Left lung (tissue), 10 donors: Measurements from ENCODE around the gene PLLP. TPM values are rescaled to one million over a fixed set of nuclear protein-coding genes. Genes with fewer than 3 reads are reported as not detected.

ENCODE experiments used
- ATAC-seq: fragments of 200-7000 bp; cut with Tn5 transposase; one replicate; pipeline ENCODE4 v1.9.1; 2020; ENCODE audit warnings: moderate library complexity
- DNase-seq, 4 donors: peaks; one replicate each; pipeline ENCODE4 v3.0.0-alpha.2; 2013 to 2020
- H3K27ac ChIP-seq, 2 donors: fragments of 200-600 bp; sonication (generic) in 1 of 2; one replicate each; pipeline versions ENCODE4 v1.5.0 to v1.8.0; 2020 to 2021
- H3K27me3 ChIP-seq, 2 donors: fragments of 200-600 bp; sonication (generic) in 1 of 2; one replicate each; pipeline versions ENCODE4 v1.5.0 to v1.8.0; 2020 to 2021
- H3K36me3 ChIP-seq, 2 donors: fragments of 200-600 bp; sonication (generic) in 1 of 2; one replicate each; pipeline versions ENCODE4 v1.5.0 to v1.8.0; 2020 to 2021
- H3K4me1 ChIP-seq, 2 donors: fragments of 200-600 bp; one replicate each; pipeline ENCODE4 v1.8.0; 2021
- H3K4me3 ChIP-seq, 2 donors: fragments of 200-600 bp; sonication (generic) in 1 of 2; one replicate each; pipeline versions ENCODE4 v1.5.0 to v1.8.0; 2020 to 2021; ENCODE audit warnings: mild to moderate bottlenecking in 1 of 2
- H3K9me3 ChIP-seq, 2 donors: fragments of 200-600 bp; sonication (generic) in 1 of 2; one replicate each; pipeline versions ENCODE4 v1.5.0 to v1.8.0; 2020 to 2021
- intact Hi-C, 2 donors: fragments of 100-400 bp; cut with DNase I; formaldehyde crosslinking; loops; one replicate each; pipeline versions ENCODE4 v1.11.2 to v1.14.2; 2022
- polyA plus RNA-seq, 6 donors: library from polyadenylated mRNA; unstranded; fragments of 120-200 nt; gene quantifications; one replicate each; pipeline ENCODE4 v1.2.1, GENCODE V29; 2013; ENCODE audit not compliant: insufficient read length in 6 of 6
- total RNA-seq, 2 donors: library from RNA; stranded (reverse); fragmentation: NEBNext Ultra II Directional; extraction: Animal tissue kit (Norgen Biotek cat#: 25700); gene quantifications; one replicate each; pipeline ENCODE4 v1.2.1, GENCODE V29; 2021
- TF ChIP-seq, protein P1 (sequence below), 2 donors: fragments of 200-600 bp; sonication (generic) in 1 of 2; IDR thresholded peaks; one replicate each; pipeline versions ENCODE4 v1.5.0 to v1.8.0; 2021; ENCODE audit warnings: antibody characterized with exemption in 2 of 2
- donor health status: DM: no; HTN: yes; CAD: no.
- donor health status: DM: no; HTN: no; CAD: no.

The PLLP gene
- total and polyA plus RNA-seq, 8 donors = 3.5 to 70.6 (median 5.7) TPM

DNA sequence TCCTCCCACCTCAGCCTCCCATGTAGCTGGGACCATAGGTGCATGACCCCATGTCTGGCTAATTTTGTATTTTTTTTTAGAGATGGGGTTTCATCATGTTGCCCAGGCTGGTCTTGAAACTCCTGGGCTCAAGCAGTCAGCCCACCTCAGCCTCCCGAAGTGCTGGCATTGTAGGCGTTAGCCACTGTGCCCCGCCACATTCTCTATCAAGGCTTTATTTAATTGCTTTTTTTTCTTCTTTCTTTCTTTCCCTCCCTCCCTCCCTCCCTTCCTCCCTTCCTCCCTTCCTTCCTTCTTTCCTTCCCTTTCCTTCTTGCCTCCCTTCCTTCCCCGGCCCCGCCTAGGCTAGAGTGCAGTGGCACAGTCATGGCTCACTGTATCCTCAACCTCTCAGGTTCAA lies 74.7 kb downstream of the PLLP start:
- no peak for DNase-seq
- intact Hi-C loops = no loop called here
- Histone ChIP-seq H3K36me3 (peaks cover 0 to 99% of the 10 kb centered on the region in 2 donors), H3K4me1 (no peaks in the 10 kb centered on the region), H3K27ac (no peak overlapping the region), H3K27me3 (no peaks in the 10 kb centered on the region), H3K9me3 (no peaks in the 10 kb centered on the region), H3K4me3 (no peak overlapping the region)
- no peak for ATAC-seq
- TF ChIP-seq, protein P1, sequence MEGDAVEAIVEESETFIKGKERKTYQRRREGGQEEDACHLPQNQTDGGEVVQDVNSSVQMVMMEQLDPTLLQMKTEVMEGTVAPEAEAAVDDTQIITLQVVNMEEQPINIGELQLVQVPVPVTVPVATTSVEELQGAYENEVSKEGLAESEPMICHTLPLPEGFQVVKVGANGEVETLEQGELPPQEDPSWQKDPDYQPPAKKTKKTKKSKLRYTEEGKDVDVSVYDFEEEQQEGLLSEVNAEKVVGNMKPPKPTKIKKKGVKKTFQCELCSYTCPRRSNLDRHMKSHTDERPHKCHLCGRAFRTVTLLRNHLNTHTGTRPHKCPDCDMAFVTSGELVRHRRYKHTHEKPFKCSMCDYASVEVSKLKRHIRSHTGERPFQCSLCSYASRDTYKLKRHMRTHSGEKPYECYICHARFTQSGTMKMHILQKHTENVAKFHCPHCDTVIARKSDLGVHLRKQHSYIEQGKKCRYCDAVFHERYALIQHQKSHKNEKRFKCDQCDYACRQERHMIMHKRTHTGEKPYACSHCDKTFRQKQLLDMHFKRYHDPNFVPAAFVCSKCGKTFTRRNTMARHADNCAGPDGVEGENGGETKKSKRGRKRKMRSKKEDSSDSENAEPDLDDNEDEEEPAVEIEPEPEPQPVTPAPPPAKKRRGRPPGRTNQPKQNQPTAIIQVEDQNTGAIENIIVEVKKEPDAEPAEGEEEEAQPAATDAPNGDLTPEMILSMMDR (IDR thresholded peaks at IDR 0.05) = no peak

DNA sequence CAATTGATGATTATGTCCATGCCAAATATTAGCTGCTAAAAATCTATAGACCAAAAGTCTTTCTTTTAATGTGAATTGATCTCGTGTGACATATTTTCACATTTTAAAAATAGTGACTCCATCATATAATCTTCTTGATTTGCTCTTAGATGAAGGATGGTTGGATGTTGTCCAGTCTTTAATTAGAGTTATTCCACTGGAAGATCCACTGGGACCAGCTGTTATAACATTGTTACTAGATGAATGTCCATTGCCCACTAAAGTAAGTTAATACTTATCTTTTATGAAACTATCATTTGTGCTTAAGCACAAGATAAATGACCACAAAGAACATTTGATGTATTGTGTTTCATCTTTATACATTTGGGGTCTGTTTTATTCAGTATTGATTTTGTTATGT lies 75.5 kb downstream of the PLLP start:
- H3K36me3 ChIP-seq = peaks cover 0 to 94% of the 10 kb centered on the region in 2 donors
- no peak for ATAC-seq

More for the DNA sequence above, 75.5 kb downstream of the PLLP start:
- intact Hi-C loops = no loop called here
- Histone ChIP-seq H3K9me3 (no peaks in the 10 kb centered on the region), H3K27ac (no peak overlapping the region), H3K4me1 (no peaks in the 10 kb centered on the region), H3K4me3 (no peak overlapping the region), H3K27me3 (no peaks in the 10 kb centered on the region)
- TF ChIP-seq, protein P1 (IDR thresholded peaks at IDR 0.05) = no peak
- DNase-seq = no peak

Other genes with a start within 250 kb of the PLLP start
- 10 to 100 TPM; 49.4 to 49.9 TPM for gene CPNE2, start 192.1 kb downstream of the PLLP start, total RNA-seq
- gene CPNE2, start 192.1 kb downstream of the PLLP start, polyA plus RNA-seq = 10 to 100 TPM; 63.8 to 72.1 (median 67.8) TPM
- gene PSME3IP1, start 98.6 kb downstream of the PLLP start, total RNA-seq = 10 to 100 TPM; 53.1 to 71.8 TPM
- 100 to 1,000 TPM in 5 of 6 donors, 10 to 100 TPM in 1; 97.7 to 123 (median 108) TPM for gene PSME3IP1, start 98.6 kb downstream of the PLLP start, polyA plus RNA-seq
- 10 to 100 TPM; 32.5 to 36.6 TPM for gene RSPRY1, start 98.3 kb downstream of the PLLP start, total RNA-seq
- gene RSPRY1, start 98.3 kb downstream of the PLLP start, polyA plus RNA-seq = 10 to 100 TPM; 37.4 to 46.8 (median 41.6) TPM
- gene ARL2BP, start 39.4 kb downstream of the PLLP start, total RNA-seq = 10 to 100 TPM; 51.4 to 69.3 TPM
- gene ARL2BP, start 39.4 kb downstream of the PLLP start, polyA plus RNA-seq = 10 to 100 TPM; 64.7 to 76.1 (median 67.4) TPM
- gene CCL22, start 74.1 kb upstream of the PLLP start, total RNA-seq = 1 to 10 TPM; 1.6 to 2.4 TPM
- under 1 TPM; 0.08 to 0.22 (median 0.18) TPM for gene CCL22, start 74.1 kb upstream of the PLLP start, polyA plus RNA-seq
- gene CX3CL1, start 87.8 kb upstream of the PLLP start, total RNA-seq = 10 to 100 TPM; 20.3 to 27.8 TPM
- 10 to 100 TPM in 4 of 6 donors, 1 to 10 TPM in 2; 8.6 to 11.8 (median 10.5) TPM for gene CX3CL1, start 87.8 kb upstream of the PLLP start, polyA plus RNA-seq
- 1 to 10 TPM; 1.1 to 6.4 TPM for gene CCL17, start 120.1 kb upstream of the PLLP start, total RNA-seq
- under 1 TPM in 1 of 6 donors, not detected in 5; 0.43 TPM for gene CCL17, start 120.1 kb upstream of the PLLP start, polyA plus RNA-seq
- gene CIAPIN1, start 162.7 kb upstream of the PLLP start, total RNA-seq = 10 to 100 TPM; 48.6 to 51.5 TPM
- gene CIAPIN1, start 162.7 kb upstream of the PLLP start, polyA plus RNA-seq = 10 to 100 TPM; 64.9 to 87.7 (median 81.4) TPM
- gene COQ9, start 162.8 kb upstream of the PLLP start, total RNA-seq = 10 to 100 TPM; 47.3 to 48.8 TPM
- gene COQ9, start 162.8 kb upstream of the PLLP start, polyA plus RNA-seq = 10 to 100 TPM; 56.9 to 67.8 (median 61.2) TPM
- 10 to 100 TPM; 76.5 to 85.2 TPM for gene POLR2C, start 178.0 kb upstream of the PLLP start, total RNA-seq
- 10 to 100 TPM; 71.0 to 85.9 (median 81.9) TPM for gene POLR2C, start 178.0 kb upstream of the PLLP start, polyA plus RNA-seq
- gene DOK4, start 201.8 kb upstream of the PLLP start, total RNA-seq = 100 to 1,000 TPM in 1 of 2 donors, 10 to 100 TPM in 1; 41.8 to 108 TPM
- gene DOK4, start 201.8 kb upstream of the PLLP start, polyA plus RNA-seq = 10 to 100 TPM; 27.7 to 34.4 (median 30.0) TPM